Ectodermal cell (in vitro differentiated cells): ENCODE results near the gene ASB8.

Source experiments
- H3K27ac ChIP-seq: 2 replicates; pipeline ENCODE4 v1.7.0; 2013; ENCODE audit warnings: mild to moderate bottlenecking, low read depth, low read length; ENCODE audit not compliant: insufficient read depth, poor library complexity, severe bottlenecking
- H3K27me3 ChIP-seq: 2 replicates; pipeline ENCODE4 v1.7.0; 2013; ENCODE audit warnings: mild to moderate bottlenecking, low read length; ENCODE audit not compliant: insufficient read depth, control insufficient read depth, poor library complexity, severe bottlenecking
- H3K36me3 ChIP-seq: one replicate; pipeline ENCODE4 v1.7.0; 2013; ENCODE audit warnings: low read length; ENCODE audit not compliant: control insufficient read depth, insufficient read depth
- H3K4me1 ChIP-seq: one replicate; pipeline ENCODE4 v1.7.0; 2013; ENCODE audit warnings: low read length; ENCODE audit not compliant: control insufficient read depth, insufficient read depth
- H3K4me3 ChIP-seq: 2 replicates; pipeline ENCODE4 v1.7.0; 2013; ENCODE audit warnings: low read depth, low read length, control low read depth; ENCODE audit not compliant: insufficient read depth
- H3K9me3 ChIP-seq: 2 replicates; pipeline ENCODE4 v1.7.0; 2013; ENCODE audit warnings: mild to moderate bottlenecking, low read length, moderate library complexity; ENCODE audit not compliant: control insufficient read depth
- WGBS, 2 experiments: methylation state at CpG; one replicate each; pipeline ENCODE4 v1.1.7; 2013; ENCODE audit warnings: missing lambda C conversion rate in 2 of 2; 5-methylcytosine and 5-hydroxymethylcytosine counted together

ASB8 gene

GRCh38 chr12:48109424-48109823, 47.9 kb downstream of the ASB8 start:
- Histone ChIP-seq H3K27ac (no peak overlapping the region), H3K4me1 (peaks cover 3% of the 10 kb centered on the region), H3K27me3 (peaks cover 32% of the 10 kb centered on the region), H3K9me3 (no peaks in the 10 kb centered on the region), H3K4me3 (no peak overlapping the region), H3K36me3 (no peaks in the 10 kb centered on the region)

DNA sequence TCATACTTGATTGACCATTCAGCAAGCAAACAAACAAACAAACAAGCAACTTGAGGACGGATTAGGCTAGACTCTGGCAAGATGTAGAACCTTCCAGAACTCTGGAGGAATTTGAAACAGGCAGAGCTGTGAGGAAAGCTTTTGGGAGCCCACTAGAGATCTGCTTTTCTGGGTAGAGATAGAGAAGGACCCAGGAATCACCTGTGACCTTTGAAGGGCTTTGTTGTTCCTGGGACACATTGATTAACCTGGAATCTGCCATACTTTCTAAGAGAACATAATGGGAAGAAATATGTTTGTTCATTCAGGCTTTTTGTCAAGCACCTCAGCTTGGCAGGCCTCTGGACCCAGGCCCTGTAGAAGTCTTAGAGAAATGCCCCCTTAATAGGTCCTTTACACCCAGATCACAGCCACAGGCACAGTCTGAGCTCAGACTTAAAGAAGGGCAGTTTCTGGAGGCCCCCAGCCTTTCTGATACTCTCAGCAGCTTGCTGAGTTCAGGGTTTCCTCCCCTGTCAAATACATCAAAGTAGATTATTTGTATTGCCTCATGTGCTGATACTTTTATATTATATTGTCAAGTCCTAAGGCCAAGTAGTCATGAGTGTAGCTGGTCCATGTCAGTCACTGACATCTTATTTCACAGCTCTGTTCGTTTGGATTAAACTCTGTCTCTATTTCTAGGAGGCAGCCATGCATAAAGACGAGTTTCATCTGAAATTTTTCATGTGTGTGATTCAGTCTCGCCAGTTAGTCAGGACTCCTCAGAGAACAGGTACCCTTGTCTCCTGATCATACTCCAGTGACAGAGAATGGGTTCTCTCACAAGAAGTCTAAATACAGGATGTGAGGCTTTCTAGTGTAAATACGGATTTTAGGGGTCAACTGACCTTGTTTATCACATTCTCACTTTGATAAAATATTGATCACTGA, 50.4 kb downstream of the ASB8 start:
- Histone ChIP-seq H3K27ac (peak overlapping the region; percentile 99), H3K9me3 (no peaks in the 10 kb centered on the region), H3K4me3 (peak overlapping the region; percentile 95), H3K36me3 (no peaks in the 10 kb centered on the region), H3K4me1 (peaks cover 6% of the 10 kb centered on the region), H3K27me3 (peaks cover 32% of the 10 kb centered on the region)
- WGBS, 2 experiments, result 88 to 94% methylated on average over 5 of the region's 5 CpGs

- no peaks in the 10 kb centered on the region for H3K9me3 ChIP-seq
- H3K27me3 ChIP-seq, result peaks cover 32% of the 10 kb centered on the region
- H3K4me3 ChIP-seq, result peak within 1 kb of the TSS; percentile 95
- H3K4me1 ChIP-seq, result peaks cover 6% of the 10 kb centered on the region
- peak within 1 kb of the TSS; percentile 99 for H3K27ac ChIP-seq
- 1 to 2% methylated on average over 53 of the region's 53 CpGs for WGBS, 2 experiments
- no peaks in the 10 kb centered on the region for H3K36me3 ChIP-seq
Measured at GRCh38 chr12:48105867-48106680, 51.2 kb downstream of the ASB8 start, which contains the start of gene SENP1. Gene SENP1, minus strand, starts transcription at chr12:48106079. Its CDS starts 4,607 bp downstream, at chr12:48101472.

GRCh38 chr12:48105321-48105866, 51.9 kb downstream of the ASB8 start:
- Histone ChIP-seq H3K9me3 (no peaks in the 10 kb centered on the region), H3K27me3 (peaks cover 29% of the 10 kb centered on the region), H3K27ac (peak overlapping the region; percentile 99), H3K36me3 (no peaks in the 10 kb centered on the region), H3K4me1 (peaks cover 6% of the 10 kb centered on the region), H3K4me3 (peak overlapping the region; percentile 95)
- 0 to 1% methylated on average over 30 of the region's 30 CpGs for WGBS, 2 experiments

DNA sequence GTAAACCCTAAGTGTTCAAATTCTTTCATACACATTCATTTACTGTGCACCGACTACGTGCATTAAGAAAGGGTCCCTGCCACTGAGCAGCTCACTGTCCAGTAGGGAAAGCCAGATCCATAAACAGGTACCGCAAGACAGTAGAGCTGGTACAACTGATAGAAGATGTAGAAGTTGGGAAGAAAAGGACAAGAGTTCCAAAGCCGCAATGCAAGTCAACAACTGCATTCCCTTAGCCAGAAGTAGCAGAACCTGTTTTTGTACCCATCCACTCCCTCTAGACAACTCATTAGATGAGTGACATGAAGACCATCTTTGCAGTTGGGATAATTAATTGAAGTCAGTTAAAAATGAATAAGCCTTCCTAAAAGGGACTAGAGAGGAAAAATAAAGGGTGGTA, 52.8 kb downstream of the ASB8 start:
- no peaks in the 10 kb centered on the region for H3K9me3 ChIP-seq
- H3K4me3 ChIP-seq, result peak overlapping the region; percentile 95
- H3K36me3 ChIP-seq, result no peaks in the 10 kb centered on the region
- H3K4me1 ChIP-seq, result peaks cover 6% of the 10 kb centered on the region
- no peak overlapping the region for H3K27ac ChIP-seq
- peaks cover 21% of the 10 kb centered on the region for H3K27me3 ChIP-seq
- WGBS, 2 experiments, result 89 to 93% methylated on average over 4 of the region's 4 CpGs
